Activated T-cell treated with anti-CD3 and anti-CD28 coated beads, Interleukin-2, amount 50 U/mL, for 1 hour (primary cell): ENCODE measurements around the gene INPP5A.
"Not testable (repeated sequence)": the region's sequence is repeated elsewhere in the genome, so short reads cannot be mapped to it uniquely, and the experiment has no call there.

Experiments used
- DNase-seq: peaks from one replicate; pipeline ENCODE4 v3.0.0-alpha.2; 2020

The INPP5A gene

DNA sequence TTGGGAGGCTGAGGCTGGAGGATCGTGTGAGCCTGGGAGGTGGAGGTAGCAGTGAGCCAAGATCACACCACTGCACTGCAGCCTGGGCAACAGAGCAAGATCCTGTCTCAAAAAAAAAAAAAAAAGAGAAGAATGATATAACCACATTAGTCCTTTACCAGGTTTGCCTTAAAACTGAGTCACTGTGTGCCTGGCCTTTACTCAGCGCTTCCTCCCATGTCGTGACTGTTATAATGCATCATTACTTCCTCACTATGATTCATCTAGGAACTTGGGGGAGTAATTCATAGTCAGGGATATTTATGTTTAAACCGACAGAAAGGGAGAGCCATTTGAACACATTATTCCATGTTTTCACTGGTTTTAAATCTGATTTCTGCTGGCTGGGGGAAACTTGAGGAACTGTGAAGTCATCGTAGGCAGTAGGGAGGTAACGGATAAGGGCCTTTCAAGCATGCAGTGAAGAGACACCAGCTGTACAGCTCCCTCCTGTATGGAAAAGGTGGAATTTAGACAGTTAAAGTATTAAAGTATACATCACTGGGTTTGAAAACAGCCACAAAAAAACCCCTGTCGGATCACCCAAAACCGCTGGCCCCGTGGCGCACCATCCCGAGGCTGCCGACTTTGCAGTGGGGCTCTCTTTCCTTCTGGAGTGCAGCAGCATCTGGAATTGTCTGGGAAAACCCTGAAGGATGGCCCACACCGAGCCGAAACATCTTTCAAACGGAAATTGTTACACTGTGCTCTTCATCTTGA lies 128.5 kb downstream of the INPP5A start:
- no peak for DNase-seq

GRCh38 chr10:132666705-132667341 lies 129.2 kb downstream of the INPP5A start:
- no peak for DNase-seq

- no peak for DNase-seq
These were observed 129.9 kb downstream of the INPP5A start for GRCh38 chr10:132667342-132668047.

DNA sequence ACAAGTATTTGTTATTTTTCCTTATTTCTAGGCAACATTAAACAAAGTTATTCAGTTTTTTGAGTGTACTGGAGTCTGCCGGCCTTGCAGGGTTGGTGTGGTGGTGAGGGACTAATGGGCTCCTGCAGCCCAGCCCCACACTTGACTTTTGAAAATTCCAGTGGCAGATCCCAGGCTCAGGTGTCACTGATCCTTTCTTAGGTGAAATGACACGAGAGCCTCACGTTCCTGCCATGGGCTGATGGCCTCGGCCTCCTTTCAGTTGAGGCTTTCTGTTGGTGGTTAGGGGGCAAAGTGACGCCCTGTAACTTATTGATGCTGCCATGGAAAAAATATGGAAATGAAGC lies 130.4 kb downstream of the INPP5A start:
- DNase-seq: no peak

- no peak for DNase-seq
These were observed 131.7 kb downstream of the INPP5A start for GRCh38 chr10:132669208-132669861.

DNA sequence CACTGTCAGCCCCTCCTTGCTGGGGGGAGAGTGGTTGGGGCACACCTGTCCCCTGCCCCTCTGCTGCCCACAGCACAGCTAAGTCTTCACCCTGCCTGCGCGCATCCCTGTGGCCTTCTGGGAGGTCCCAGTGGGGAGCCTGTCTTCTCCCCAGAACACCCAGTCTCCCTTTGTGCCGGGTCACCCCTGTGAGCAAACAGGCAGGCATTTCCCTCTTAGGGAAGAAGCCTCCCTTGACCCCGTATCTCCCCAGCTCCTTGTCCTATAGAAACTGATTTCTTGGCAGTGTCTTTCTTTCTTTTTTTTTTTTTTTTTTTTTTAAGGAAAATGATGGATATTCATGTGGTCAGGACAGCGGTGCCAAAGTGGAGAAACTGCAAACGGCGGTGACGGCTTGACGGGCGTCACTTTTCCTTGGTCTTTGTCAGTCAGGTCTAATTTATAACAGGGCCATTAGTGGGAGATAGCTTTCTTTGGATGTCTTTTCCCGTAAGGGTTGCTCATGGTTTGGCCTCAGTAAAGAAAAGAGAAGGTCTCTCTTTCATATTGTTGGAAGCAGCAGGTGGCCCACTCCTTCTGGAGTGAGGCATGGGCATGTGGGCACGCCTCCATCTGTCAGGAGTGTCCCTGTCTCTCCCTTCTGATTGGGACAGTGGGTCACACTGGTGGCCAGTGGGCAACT lies 133.1 kb downstream of the INPP5A start:
- DNase-seq: peak; percentile 12

GRCh38 chr10:132671228-132672154 lies 133.9 kb downstream of the INPP5A start:
- DNase-seq: peak; percentile 13

GRCh38 chr10:132673746-132674145 lies 136.2 kb downstream of the INPP5A start:
- DNase-seq: not testable (repeated sequence)

DNA sequence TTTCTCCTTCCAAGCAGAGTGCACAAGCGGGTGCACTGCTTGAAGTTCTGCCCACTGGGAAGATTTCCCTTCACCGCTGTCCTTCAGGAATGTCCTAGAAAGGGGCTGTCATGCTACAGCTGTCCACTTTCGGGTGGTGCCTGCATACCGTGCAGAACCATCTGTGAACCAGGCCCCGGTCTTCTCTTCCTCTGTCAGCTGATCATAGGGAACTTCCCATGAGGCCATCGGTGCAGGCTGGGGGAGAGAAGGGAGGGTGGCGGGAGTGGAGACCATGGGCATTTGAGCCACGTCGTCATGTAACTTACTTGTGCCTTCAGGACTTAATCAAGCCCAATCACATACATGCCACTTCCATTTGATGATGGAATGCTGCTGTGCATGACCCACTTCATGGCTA lies 136.7 kb downstream of the INPP5A start:
- no peak for DNase-seq

DNA sequence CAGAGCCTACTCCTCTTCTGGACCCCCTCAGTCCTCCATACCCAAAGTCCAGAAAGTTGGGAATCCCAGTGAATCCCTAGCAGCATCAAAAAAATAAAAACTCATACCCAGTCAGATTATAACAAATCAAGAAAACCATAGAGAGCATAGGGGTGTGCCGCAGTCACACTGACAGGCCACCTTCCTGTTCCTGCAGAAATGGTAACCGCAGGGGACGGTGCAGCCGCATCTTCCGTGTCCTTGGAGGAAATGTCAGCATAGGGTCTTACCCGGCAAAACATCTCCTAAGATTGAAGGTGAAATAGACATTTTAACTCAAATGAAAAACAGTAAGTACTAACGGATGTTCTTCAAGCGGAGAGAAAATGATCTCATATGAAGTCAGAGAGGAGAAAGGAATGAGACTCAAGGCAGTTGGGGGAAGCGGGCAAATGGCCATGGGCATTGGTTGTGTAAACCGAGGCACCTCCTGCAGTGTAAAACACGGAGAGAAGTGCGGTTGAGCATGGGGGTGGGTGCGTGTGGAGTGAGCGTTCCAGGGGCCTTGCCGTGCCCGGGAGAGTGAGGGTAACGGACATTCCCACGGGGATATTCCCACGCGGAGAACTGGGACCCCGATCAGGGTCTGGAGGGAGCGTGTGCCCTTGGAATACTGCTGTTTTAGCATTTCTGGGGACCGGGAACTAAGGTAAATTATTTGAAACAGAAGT lies 137.6 kb downstream of the INPP5A start:
- DNase-seq: no peak

- no peak for DNase-seq
These were observed 138.8 kb downstream of the INPP5A start for GRCh38 chr10:132676193-132676891.

GRCh38 chr10:132677096-132677472 lies 139.5 kb downstream of the INPP5A start:
- DNase-seq: no peak

DNA sequence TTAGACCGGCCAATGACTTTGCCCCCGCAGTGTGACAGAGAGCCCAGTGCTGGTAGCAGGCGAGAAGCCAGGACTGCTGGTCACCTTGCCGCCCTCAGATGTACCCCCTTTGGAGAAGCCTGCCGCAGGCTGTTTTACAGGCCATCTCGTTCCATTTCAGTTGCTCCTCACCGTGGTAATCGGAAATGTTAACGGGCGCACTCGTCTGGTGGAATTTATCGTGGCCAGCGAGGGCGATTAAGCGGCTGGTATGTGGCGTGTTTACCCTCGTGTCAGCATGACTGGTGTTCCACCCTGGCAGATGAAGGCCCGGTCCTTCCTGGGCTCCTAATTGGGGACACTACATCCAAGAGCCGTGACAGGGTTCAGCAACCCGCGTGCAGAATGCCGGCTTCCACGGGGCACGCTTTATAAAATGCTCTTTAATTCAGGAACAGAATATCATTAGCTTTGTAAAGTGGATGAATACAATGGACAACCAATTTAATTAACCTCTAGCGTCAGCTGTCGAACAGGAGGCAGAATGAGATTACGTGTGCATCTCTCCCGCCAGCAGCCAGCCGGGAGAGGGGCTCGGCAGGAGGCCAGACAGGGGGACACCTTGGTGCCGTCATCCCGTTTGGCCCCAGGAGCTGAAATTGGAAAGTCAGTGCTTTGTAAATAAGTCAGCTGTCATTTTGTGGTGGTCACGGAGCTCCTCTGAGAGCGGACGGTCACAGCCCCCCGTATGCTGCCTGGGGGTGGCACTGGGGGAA lies 140.1 kb downstream of the INPP5A start:
- DNase-seq: no peak

GRCh38 chr10:132678436-132679216 lies 141.0 kb downstream of the INPP5A start:
- no peak for DNase-seq

GRCh38 chr10:132679217-132679595 lies 141.6 kb downstream of the INPP5A start:
- DNase-seq: no peak

DNA sequence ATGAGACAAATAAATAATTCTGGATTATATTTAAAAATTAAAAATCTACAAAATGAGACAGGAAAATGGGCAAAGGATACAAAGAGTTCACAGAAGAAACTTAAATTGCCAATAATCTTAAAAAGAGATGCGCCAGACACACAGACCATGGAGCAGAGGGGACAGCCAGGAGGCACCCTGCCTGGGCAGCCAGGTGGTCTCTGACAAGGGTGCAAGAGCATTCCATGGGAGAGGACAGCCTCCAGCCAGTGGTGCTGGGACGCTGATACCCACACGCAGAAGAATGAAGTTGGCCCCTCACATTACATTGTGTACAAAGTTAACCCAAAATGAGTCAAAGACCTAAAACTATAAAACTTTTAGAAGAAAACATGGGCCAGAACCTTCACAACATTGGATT lies 142.1 kb downstream of the INPP5A start:
- DNase-seq: no peak

DNA sequence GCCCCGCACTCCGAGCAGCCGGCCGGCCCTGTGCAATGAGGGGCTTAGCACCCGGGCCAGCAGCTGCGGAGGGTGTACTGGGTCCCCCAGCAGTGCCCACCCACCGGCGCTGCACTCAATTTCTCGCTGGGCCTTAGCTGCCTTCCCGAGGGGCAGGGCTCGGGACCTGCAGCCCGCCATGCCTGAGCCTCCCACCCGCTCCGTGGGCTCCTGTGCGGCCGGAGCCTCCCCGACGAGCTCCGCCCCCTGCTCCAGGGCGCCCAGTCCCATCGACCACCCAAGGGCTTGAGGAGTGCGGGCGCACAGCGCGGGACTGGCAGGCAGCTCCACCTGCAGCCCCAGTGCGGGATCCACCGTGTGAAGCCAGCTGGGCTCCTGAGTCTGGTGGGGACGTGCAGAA lies 143.2 kb downstream of the INPP5A start:
- DNase-seq: not testable (repeated sequence)

DNA sequence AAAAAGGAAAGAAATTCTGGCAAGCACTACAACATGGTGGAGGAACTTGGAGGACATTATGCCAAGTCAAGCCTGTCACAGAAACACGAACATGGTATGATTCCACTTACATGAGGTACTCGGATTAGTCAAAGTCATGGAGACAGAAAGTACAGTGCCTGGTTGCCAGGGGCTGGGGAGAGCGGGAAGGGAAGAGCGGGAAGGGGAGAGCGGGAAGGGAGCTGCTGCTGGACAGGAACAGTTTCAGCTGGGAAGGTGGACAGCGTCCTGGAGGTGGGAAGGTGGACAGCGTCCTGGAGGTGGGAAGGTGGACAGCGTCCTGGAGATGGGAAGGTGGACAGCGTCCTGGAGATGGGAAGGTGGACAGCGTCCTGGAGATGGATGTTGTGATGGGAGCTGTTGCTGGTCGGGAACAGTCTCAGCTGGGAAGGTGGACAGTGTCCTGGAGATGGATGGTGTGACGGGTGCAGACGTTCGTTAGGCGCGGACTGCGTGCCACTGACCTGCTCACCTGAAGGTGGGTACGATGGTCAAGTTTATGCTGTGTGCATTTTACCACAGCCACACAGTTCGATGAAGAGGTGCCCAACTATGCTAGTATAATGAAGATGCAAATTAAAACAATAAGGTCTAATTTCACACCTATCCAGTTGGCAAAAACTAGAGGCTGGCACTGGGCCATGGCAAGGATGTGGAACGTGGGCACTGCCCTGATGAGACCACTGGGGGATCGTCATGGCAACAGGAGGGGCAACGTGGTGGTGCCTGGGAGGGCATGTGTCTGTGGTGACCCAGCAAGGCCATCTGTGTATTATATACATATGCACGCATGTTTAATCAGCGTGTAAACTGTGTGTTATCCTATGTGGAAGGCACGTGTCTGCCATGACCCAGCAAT lies 144.5 kb downstream of the INPP5A start:
- DNase-seq: no peak
